SK-N-SH (cell line): ENCODE data around the gene TGM3. TPM values are rescaled to one million over a fixed set of nuclear protein-coding genes. Genes with fewer than 3 reads are reported as not detected.

Experiments
- CTCF ChIA-PET: fragments of 300-600, 350-600 bp; formaldehyde crosslinking; extraction: SDS; loops from one replicate; lab custom pipeline; 2021; lab: Yijun Ruan, JAX
- POLR2A ChIA-PET: fragments of 350-600 bp; sonication (Branson Sonifier 250); formaldehyde crosslinking; extraction: SDS; loops from one replicate; lab custom pipeline; 2020; ENCODE audit warnings: antibody characterized with exemption, inconsistent platforms; lab: Yijun Ruan, JAX
- DNase-seq: peaks from one replicate; pipeline ENCODE4 v3.0.0; 2012
- H2AFZ ChIP-seq: fragments of 200-600 bp; sonication (generic); 2 replicates; pipeline ENCODE4 v1.8.1; 2016; ENCODE audit warnings: antibody characterized with exemption, mild to moderate bottlenecking, low read depth
- H3F3A ChIP-seq: fragments of 200-600 bp; sonication (generic); replicated peaks from 2 replicates; pipeline ENCODE3; 2016; ENCODE audit warnings: antibody characterized with exemption, mild to moderate bottlenecking; ENCODE audit not compliant: insufficient read depth
- H3K27ac ChIP-seq, 2 experiments: fragments of 200-500 bp in 1 of 2; fragments of 200-600 bp in 1 of 2; sonication (Bioruptor generic) in 1 of 2; sonication (generic), shearing (Covaris generic) in 1 of 2; 2 replicates each; pipeline versions ENCODE4 v1.5.1 to v1.6.1; 2014 to 2016; ENCODE audit warnings: low read depth in 2 of 2, inconsistent platforms in 1 of 2, low read length in 1 of 2, mild to moderate bottlenecking in 1 of 2, mixed read lengths in 1 of 2
- H3K27me3 ChIP-seq: fragments of 200-600 bp; sonication (generic), shearing (Covaris generic); 2 replicates; pipeline ENCODE4 v1.6.1; 2016; ENCODE audit warnings: mixed run types; ENCODE audit not compliant: insufficient read depth
- H3K36me3 ChIP-seq, 2 experiments: fragments of 200-500 bp in 1 of 2; fragments of 200-600 bp in 1 of 2; sonication (Bioruptor generic) in 1 of 2; sonication (generic) in 1 of 2; replicated peaks in 1 of 2; 2 replicates each; pipeline versions ENCODE3 to v1.5.1; 2014 to 2016; ENCODE audit warnings: low read length in 1 of 2, mild to moderate bottlenecking in 1 of 2; ENCODE audit not compliant: insufficient read depth in 2 of 2, control insufficient read depth in 1 of 2
- H3K4me1 ChIP-seq, 2 experiments: fragments of 200-500 bp in 1 of 2; fragments of 200-600 bp in 1 of 2; sonication (Bioruptor generic) in 1 of 2; sonication (generic), shearing (Covaris generic) in 1 of 2; 2 replicates each; pipeline versions ENCODE4 v1.5.1 to v1.6.1; 2014 to 2016; ENCODE audit warnings: low read depth in 1 of 2, low read length in 1 of 2, mixed run types in 1 of 2; ENCODE audit not compliant: insufficient read depth in 2 of 2, control insufficient read depth in 1 of 2
- H3K4me2 ChIP-seq: fragments of 200-600 bp; sonication (generic), shearing (Covaris generic); 2 replicates; pipeline ENCODE4 v1.6.1; 2017; ENCODE audit warnings: mixed run types
- H3K4me3 ChIP-seq, 2 experiments: fragments of 200-500 bp in 1 of 2; fragments of 200-600 bp in 1 of 2; sonication (Bioruptor generic) in 1 of 2; sonication (generic), shearing (Covaris generic) in 1 of 2; 2 replicates each; pipeline versions ENCODE4 v1.5.1 to v1.8.1; 2014 to 2016; ENCODE audit warnings: low read depth in 2 of 2, inconsistent platforms in 1 of 2, low read length in 1 of 2, mild to moderate bottlenecking in 1 of 2, mixed read lengths in 1 of 2, moderate library complexity in 1 of 2
- H3K79me2 ChIP-seq: fragments of 200-600 bp; sonication (generic); 2 replicates; pipeline ENCODE4 v1.8.1; 2017; ENCODE audit warnings: mild to moderate bottlenecking; ENCODE audit not compliant: insufficient read depth
- H3K9ac ChIP-seq: fragments of 200-600 bp; sonication (generic); 2 replicates; pipeline ENCODE4 v1.6.1; 2017; ENCODE audit warnings: mixed run types
- H3K9me2 ChIP-seq: fragments of 200-600 bp; sonication (generic); 2 replicates; pipeline ENCODE4 v1.6.1; 2017; ENCODE audit warnings: mixed run types
- H3K9me3 ChIP-seq: fragments of 200-600 bp; sonication (generic); 2 replicates; pipeline ENCODE4 v1.6.1; 2017; ENCODE audit warnings: mixed run types, mild to moderate bottlenecking, moderate library complexity
- H4K20me1 ChIP-seq: fragments of 200-600 bp; sonication (generic); 2 replicates; pipeline ENCODE4 v1.6.1; 2017; ENCODE audit warnings: mild to moderate bottlenecking, mixed run types; ENCODE audit not compliant: insufficient read depth
- ELF1 ChIP-seq: IDR thresholded peaks from 2 replicates; pipeline ENCODE4 v1.4.0; 2012
- EZH2phosphoT487 ChIP-seq: fragments of 200-600 bp; sonication (generic); IDR thresholded peaks from 2 replicates; pipeline ENCODE4 v1.6.1; 2017; ENCODE audit warnings: low read depth, mixed run types, mild to moderate bottlenecking, antibody characterized with exemption, moderate library complexity, borderline replicate concordance
- FOXJ3 ChIP-seq: sonication (generic); formaldehyde crosslinking; IDR thresholded peaks from 2 replicates; pipeline ENCODE4 v1.5.1; 2020; ENCODE audit warnings: mild to moderate bottlenecking, missing genetic modification reagents
- FOXM1 ChIP-seq: IDR thresholded peaks from 2 replicates; pipeline ENCODE4 v1.4.0; 2012; ENCODE audit warnings: low read depth, mild to moderate bottlenecking
- GABPA ChIP-seq: IDR thresholded peaks from 2 replicates; pipeline ENCODE4 v1.4.0; 2012; ENCODE audit warnings: low read depth, mild to moderate bottlenecking
- JUND ChIP-seq: IDR thresholded peaks from 2 replicates; pipeline ENCODE4 v1.4.0; 2012
- MEF2A ChIP-seq: IDR thresholded peaks from 2 replicates; pipeline ENCODE4 v1.4.0; 2012; ENCODE audit warnings: low read depth, borderline replicate concordance
- MXI1 ChIP-seq: IDR thresholded peaks from 2 replicates; pipeline ENCODE4 v1.6.1; 2012; ENCODE audit warnings: mild to moderate bottlenecking, low read depth, low read length, improper control_type of control experiment
- PBX3 ChIP-seq: IDR thresholded peaks from 2 replicates; pipeline ENCODE4; 2012
- RCOR1 ChIP-seq: fragments of 150-350 bp; IDR thresholded peaks from 2 replicates; pipeline ENCODE4 v1.6.1; 2017; ENCODE audit warnings: antibody characterized with exemption, low read length
- RFX5 ChIP-seq: IDR thresholded peaks from 2 replicates; pipeline ENCODE4 v1.6.1; 2012; ENCODE audit warnings: mild to moderate bottlenecking, improper control_type of control experiment, low read length
- SIN3A ChIP-seq: IDR thresholded peaks from 2 replicates; pipeline ENCODE4 v1.6.1; 2012; ENCODE audit warnings: low read depth, mild to moderate bottlenecking, low read length, moderate library complexity, borderline replicate concordance
- TAF1 ChIP-seq: IDR thresholded peaks from 2 replicates; pipeline ENCODE4 v1.6.1; 2012; ENCODE audit warnings: low read depth, mild to moderate bottlenecking, low read length, moderate library complexity, borderline replicate concordance
- YY1 ChIP-seq: IDR thresholded peaks from 2 replicates; pipeline ENCODE4 v1.4.0; 2012; ENCODE audit warnings: low read depth, mild to moderate bottlenecking
- WGBS: methylation state at CpG from one replicate; pipeline ENCODE4 v1.1.6; 2017; ENCODE audit warnings: low lambda C conversion rate; 5-methylcytosine and 5-hydroxymethylcytosine counted together
- polyA plus RNA-seq, 3 experiments: library from polyadenylated mRNA; depleted of rRNA; stranded (reverse); fragments of >200 nt; gene quantifications; 2 replicates each; pipeline ENCODE4 v1.2.3, GENCODE V29; 2012
- TF ChIP-seq, protein P1 (sequence below): IDR thresholded peaks from 2 replicates; pipeline ENCODE4 v1.4.0; 2012; ENCODE audit warnings: low read depth, borderline replicate concordance
- TF ChIP-seq, protein P2 (sequence below): IDR thresholded peaks from 2 replicates; pipeline ENCODE4 v1.4.0; 2012; ENCODE audit warnings: low read depth, borderline replicate concordance
- TF ChIP-seq, protein P3 (sequence below): fragments of 150-350 bp; IDR thresholded peaks from 2 replicates; pipeline ENCODE4 v1.6.1; 2017; ENCODE audit warnings: antibody characterized with exemption, low read length, low read depth, borderline replicate concordance
- TF ChIP-seq, protein P4 (sequence below): fragments of 200-600 bp; sonication (generic); IDR thresholded peaks from 2 replicates; pipeline ENCODE4 v1.6.1; 2017; ENCODE audit warnings: antibody characterized with exemption, mild to moderate bottlenecking, moderate library complexity

TGM3 gene
- polyA plus RNA-seq, 1 of the 3 experiments (the other 2 are of a cell fraction): not detected

GRCh38 chr20:2331106-2331505, 35.3 kb downstream of the TGM3 start (continued):
- no peak for TF ChIP-seq TAF1

GRCh38 chr20:2331901-2332565, 36.2 kb downstream of the TGM3 start:
- H3K9me2 ChIP-seq: no peaks in the 10 kb centered on the region
- H4K20me1 ChIP-seq: no peaks in the 10 kb centered on the region
- H3K9me3 ChIP-seq: no peaks in the 10 kb centered on the region
- peaks cover 4% of the 10 kb centered on the region; the same call in 1 of the 2 replicates for H3K27me3 ChIP-seq
- no peaks in the 10 kb centered on the region for H3K4me1 ChIP-seq
- POLR2A ChIA-PET: no interaction called here
- no peaks in the 10 kb centered on the region for H3F3A ChIP-seq
- H3K27ac ChIP-seq: no peak overlapping the region
- no peak overlapping the region for H3K4me3 ChIP-seq
- H3K9ac ChIP-seq: no peak overlapping the region
- no peak for DNase-seq
- WGBS: 66% methylated on average over 11 of the region's 17 CpGs
- H3K4me2 ChIP-seq: no peak overlapping the region
- TF ChIP-seq YY1 (no peak), SIN3A (no peak), RCOR1 (no peak), MEF2A (no peak), PBX3 (no peak), JUND (no peak), FOXJ3 (CRISPR knock-in tag) (no peak), EZH2phosphoT487 (no peak)
- TF ChIP-seq, protein P1, sequence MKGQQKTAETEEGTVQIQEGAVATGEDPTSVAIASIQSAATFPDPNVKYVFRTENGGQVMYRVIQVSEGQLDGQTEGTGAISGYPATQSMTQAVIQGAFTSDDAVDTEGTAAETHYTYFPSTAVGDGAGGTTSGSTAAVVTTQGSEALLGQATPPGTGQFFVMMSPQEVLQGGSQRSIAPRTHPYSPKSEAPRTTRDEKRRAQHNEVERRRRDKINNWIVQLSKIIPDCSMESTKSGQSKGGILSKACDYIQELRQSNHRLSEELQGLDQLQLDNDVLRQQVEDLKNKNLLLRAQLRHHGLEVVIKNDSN: no peak
- TF ChIP-seq, protein P2, sequence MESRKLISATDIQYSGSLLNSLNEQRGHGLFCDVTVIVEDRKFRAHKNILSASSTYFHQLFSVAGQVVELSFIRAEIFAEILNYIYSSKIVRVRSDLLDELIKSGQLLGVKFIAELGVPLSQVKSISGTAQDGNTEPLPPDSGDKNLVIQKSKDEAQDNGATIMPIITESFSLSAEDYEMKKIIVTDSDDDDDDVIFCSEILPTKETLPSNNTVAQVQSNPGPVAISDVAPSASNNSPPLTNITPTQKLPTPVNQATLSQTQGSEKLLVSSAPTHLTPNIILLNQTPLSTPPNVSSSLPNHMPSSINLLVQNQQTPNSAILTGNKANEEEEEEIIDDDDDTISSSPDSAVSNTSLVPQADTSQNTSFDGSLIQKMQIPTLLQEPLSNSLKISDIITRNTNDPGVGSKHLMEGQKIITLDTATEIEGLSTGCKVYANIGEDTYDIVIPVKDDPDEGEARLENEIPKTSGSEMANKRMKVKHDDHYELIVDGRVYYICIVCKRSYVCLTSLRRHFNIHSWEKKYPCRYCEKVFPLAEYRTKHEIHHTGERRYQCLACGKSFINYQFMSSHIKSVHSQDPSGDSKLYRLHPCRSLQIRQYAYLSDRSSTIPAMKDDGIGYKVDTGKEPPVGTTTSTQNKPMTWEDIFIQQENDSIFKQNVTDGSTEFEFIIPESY: no peak
- no peaks in the 10 kb centered on the region for H3K36me3 ChIP-seq
- H2AFZ ChIP-seq: no peak overlapping the region
- no peaks in the 10 kb centered on the region for H3K79me2 ChIP-seq
- CTCF ChIA-PET: no interaction called here

DNA sequence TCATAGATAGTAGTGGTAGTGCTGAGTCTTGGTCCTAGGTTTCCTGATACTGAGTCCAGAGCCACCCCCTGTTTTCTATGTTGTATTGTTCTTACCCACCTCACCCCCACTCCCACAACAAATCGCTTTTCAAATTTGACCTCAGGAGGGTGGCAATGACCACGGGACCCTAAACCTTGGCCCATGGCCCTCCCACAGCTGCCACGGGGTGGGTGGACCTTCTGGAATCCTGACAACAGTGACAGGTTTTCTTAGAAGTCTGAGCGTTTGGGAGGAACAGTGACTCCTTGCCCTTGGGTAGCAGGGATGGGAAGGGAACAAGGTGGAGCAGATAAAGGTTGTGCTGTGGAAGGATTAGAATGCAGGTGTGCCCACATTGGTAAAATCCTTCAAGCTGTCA, 36.9 kb downstream of the TGM3 start:
- WGBS: 17% methylated on average over 4 of the region's 4 CpGs
- H3K9me2 ChIP-seq: no peaks in the 10 kb centered on the region
- ChIA-PET CTCF (interaction anchor here (1.1 kb wide), 1 partner anchor 569 kb away, joined by 3 read pairs; no protein-coding TSS in a partner anchor), POLR2A (no interaction called here)
- H3F3A ChIP-seq: no peaks in the 10 kb centered on the region
- H2AFZ ChIP-seq: no peak overlapping the region
- no peaks in the 10 kb centered on the region for H3K4me1 ChIP-seq
- no peak overlapping the region for H3K4me3 ChIP-seq
- peaks cover 4% of the 10 kb centered on the region; the same call in 1 of the 2 replicates for H3K27me3 ChIP-seq
- no peak overlapping the region for H3K9ac ChIP-seq
- H3K36me3 ChIP-seq: no peaks in the 10 kb centered on the region
- TF ChIP-seq RFX5: no peak
- TF ChIP-seq FOXJ3 (CRISPR knock-in tag): no peak
- TF ChIP-seq GABPA: no peak
- TF ChIP-seq MXI1: no peak
- TF ChIP-seq FOXM1: no peak
- TF ChIP-seq JUND: no peak
- TF ChIP-seq, protein P3, sequence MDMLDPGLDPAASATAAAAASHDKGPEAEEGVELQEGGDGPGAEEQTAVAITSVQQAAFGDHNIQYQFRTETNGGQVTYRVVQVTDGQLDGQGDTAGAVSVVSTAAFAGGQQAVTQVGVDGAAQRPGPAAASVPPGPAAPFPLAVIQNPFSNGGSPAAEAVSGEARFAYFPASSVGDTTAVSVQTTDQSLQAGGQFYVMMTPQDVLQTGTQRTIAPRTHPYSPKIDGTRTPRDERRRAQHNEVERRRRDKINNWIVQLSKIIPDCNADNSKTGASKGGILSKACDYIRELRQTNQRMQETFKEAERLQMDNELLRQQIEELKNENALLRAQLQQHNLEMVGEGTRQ: no peak
- TF ChIP-seq, protein P4, sequence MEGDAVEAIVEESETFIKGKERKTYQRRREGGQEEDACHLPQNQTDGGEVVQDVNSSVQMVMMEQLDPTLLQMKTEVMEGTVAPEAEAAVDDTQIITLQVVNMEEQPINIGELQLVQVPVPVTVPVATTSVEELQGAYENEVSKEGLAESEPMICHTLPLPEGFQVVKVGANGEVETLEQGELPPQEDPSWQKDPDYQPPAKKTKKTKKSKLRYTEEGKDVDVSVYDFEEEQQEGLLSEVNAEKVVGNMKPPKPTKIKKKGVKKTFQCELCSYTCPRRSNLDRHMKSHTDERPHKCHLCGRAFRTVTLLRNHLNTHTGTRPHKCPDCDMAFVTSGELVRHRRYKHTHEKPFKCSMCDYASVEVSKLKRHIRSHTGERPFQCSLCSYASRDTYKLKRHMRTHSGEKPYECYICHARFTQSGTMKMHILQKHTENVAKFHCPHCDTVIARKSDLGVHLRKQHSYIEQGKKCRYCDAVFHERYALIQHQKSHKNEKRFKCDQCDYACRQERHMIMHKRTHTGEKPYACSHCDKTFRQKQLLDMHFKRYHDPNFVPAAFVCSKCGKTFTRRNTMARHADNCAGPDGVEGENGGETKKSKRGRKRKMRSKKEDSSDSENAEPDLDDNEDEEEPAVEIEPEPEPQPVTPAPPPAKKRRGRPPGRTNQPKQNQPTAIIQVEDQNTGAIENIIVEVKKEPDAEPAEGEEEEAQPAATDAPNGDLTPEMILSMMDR: no peak
- TF ChIP-seq ELF1: no peak
- TF ChIP-seq RCOR1: no peak
- H3K9me3 ChIP-seq: no peaks in the 10 kb centered on the region
- no peak overlapping the region for H3K27ac ChIP-seq
- H3K4me2 ChIP-seq: no peak overlapping the region
- H3K79me2 ChIP-seq: no peaks in the 10 kb centered on the region
- DNase-seq: no peak
- H4K20me1 ChIP-seq: no peaks in the 10 kb centered on the region
